Lower leg skin (tissue), 3 donors: ENCODE data around the gene MAN1A1.

ENCODE experiments used
- POLR2A ChIP-seq, 2 donors: fragments of 450-650 bp; IDR thresholded peaks; one replicate each; pipeline ENCODE4 v1.6.1; 2016 to 2017; ENCODE audit warnings: antibody characterized with exemption in 2 of 2, mild to moderate bottlenecking in 1 of 2, moderate library complexity in 1 of 2
- TF ChIP-seq, protein P1 (sequence below), 3 donors: fragments of 450-650 bp; IDR thresholded peaks; one replicate each; pipeline ENCODE4 v1.5.1; 2016; ENCODE audit warnings: antibody characterized with exemption in 3 of 3, mild to moderate bottlenecking in 3 of 3, moderate library complexity in 2 of 3

DNA sequence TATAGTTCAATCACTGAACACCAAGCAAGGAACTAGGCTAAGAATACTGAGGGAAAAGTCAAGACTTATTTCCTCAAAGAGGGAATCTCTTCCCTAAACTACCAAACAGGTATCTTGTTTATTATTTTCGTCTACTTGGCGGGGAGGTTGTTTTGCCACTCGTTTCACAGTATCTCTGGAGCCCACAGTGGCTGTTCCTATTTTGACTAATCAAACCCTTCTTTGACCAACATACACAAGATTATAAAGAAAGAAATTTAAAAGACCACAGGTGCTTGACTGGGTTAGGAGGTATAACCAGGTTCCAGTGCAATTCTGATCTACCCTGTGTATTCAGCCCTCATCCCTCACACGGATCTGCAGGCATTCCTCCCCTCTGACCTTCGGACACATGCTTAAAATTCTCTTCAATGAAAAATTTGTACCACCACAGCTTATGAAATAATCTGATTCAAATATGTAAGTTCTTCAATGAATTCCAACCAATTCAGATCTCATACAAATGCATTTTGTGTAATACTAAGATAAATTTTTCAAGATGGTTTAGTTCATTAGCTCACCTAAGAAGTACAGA, 5.9 kb downstream of the MAN1A1 start:
- TF ChIP-seq, protein P1, sequence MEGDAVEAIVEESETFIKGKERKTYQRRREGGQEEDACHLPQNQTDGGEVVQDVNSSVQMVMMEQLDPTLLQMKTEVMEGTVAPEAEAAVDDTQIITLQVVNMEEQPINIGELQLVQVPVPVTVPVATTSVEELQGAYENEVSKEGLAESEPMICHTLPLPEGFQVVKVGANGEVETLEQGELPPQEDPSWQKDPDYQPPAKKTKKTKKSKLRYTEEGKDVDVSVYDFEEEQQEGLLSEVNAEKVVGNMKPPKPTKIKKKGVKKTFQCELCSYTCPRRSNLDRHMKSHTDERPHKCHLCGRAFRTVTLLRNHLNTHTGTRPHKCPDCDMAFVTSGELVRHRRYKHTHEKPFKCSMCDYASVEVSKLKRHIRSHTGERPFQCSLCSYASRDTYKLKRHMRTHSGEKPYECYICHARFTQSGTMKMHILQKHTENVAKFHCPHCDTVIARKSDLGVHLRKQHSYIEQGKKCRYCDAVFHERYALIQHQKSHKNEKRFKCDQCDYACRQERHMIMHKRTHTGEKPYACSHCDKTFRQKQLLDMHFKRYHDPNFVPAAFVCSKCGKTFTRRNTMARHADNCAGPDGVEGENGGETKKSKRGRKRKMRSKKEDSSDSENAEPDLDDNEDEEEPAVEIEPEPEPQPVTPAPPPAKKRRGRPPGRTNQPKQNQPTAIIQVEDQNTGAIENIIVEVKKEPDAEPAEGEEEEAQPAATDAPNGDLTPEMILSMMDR (IDR thresholded peaks at IDR 0.05): no peak
- TF ChIP-seq POLR2A (IDR thresholded peaks at IDR 0.05): no peak
